Dedifferentiated amniotic fluid mesenchymal stem cell (primary cell): ENCODE data around the gene FOXP1.

Experiments used
- DNase-seq: peaks from one replicate; pipeline ENCODE4 v3.0.0-alpha.2; 2016; ENCODE audit errors: extremely low spot score

Gene FOXP1

GRCh38 chr3:71505767-71506350 lies 77.7 kb downstream of the FOXP1 start:
- DNase-seq = no peak

GRCh38 chr3:71504250-71505036 lies 79.1 kb downstream of the FOXP1 start:
- DNase-seq = peak; percentile 66

- peak; percentile 27 for DNase-seq
Measured at GRCh38 chr3:71503525-71504249, 79.8 kb downstream of the FOXP1 start.

- DNase-seq = no peak
Measured at GRCh38 chr3:71502066-71502625, 81.4 kb downstream of the FOXP1 start.

GRCh38 chr3:71500696-71501095 lies 82.8 kb downstream of the FOXP1 start:
- DNase-seq = no peak

- DNase-seq = no peak
Measured at GRCh38 chr3:71499227-71499876, 84.2 kb downstream of the FOXP1 start.

- no peak for DNase-seq
Measured at GRCh38 chr3:71498543-71498942, 85.0 kb downstream of the FOXP1 start.

GRCh38 chr3:71497971-71498444 lies 85.5 kb downstream of the FOXP1 start:
- no peak for DNase-seq

GRCh38 chr3:71497367-71497897 lies 86.1 kb downstream of the FOXP1 start:
- DNase-seq = no peak

GRCh38 chr3:71495708-71496472 lies 87.6 kb downstream of the FOXP1 start:
- DNase-seq = peak; percentile 64

- no peak for DNase-seq
Measured at GRCh38 chr3:71494212-71494611, 89.3 kb downstream of the FOXP1 start.

- no peak for DNase-seq
Measured at GRCh38 chr3:71492974-71493771, 90.4 kb downstream of the FOXP1 start.

- DNase-seq = no peak
Measured at GRCh38 chr3:71492566-71492965, 91.0 kb downstream of the FOXP1 start.

- DNase-seq = no peak
Measured at GRCh38 chr3:71491154-71491752, 92.3 kb downstream of the FOXP1 start.

- no peak for DNase-seq
Measured at GRCh38 chr3:71490692-71491091, 92.8 kb downstream of the FOXP1 start.

- no peak for DNase-seq
Measured at GRCh38 chr3:71489315-71489761, 94.2 kb downstream of the FOXP1 start.

GRCh38 chr3:71488882-71489281 lies 94.6 kb downstream of the FOXP1 start:
- no peak for DNase-seq

GRCh38 chr3:71488391-71488809 lies 95.1 kb downstream of the FOXP1 start:
- DNase-seq = no peak

GRCh38 chr3:71487418-71487817 lies 96.1 kb downstream of the FOXP1 start:
- DNase-seq = no peak
